T-cell (primary cell): ENCODE data around the gene ABCA9. TPM values are rescaled to one million over a fixed set of nuclear protein-coding genes. Genes with fewer than 3 reads are reported as not detected.

Source experiments
- ATAC-seq, 4 experiments: fragments of 200-7000 bp in 3 of 4; fragments of 150-1000 bp in 1 of 4; cut with Tn5 transposase; replicated peaks in 1 of 4; 1 replicate in 3 of 4; 2 replicates in 1 of 4; pipeline ENCODE4 v1.10.0; 2021; ENCODE audit warnings: moderate library complexity in 3 of 4, mild to moderate bottlenecking in 2 of 4, moderate number of reproducible peaks in 1 of 4
- CTCF ChIA-PET, 2 donors: fragments of 300-600 bp; sonication (Branson Sonifier 250); formaldehyde crosslinking; loops; one replicate each; lab custom pipeline; 2022; ENCODE audit warnings: antibody characterized with exemption in 2 of 2; lab: Charles Lee
- POLR2A ChIA-PET, 2 donors: fragments of 300-600 bp; sonication (Branson Sonifier 250); formaldehyde crosslinking; loops; one replicate each; lab custom pipeline; 2022; ENCODE audit warnings: antibody characterized with exemption in 2 of 2; lab: Charles Lee
- DNase-seq, 35 experiments: peaks; one replicate each; pipeline versions ENCODE4 v3.0.0 to v3.0.0-alpha.2; 2013 to 2023
- H3K27ac ChIP-seq: one replicate; pipeline ENCODE4 v1.5.1; 2013; ENCODE audit warnings: low read length
- H3K27me3 ChIP-seq, 2 experiments: replicated peaks in 1 of 2; 1 replicate in 1 of 2; 2 replicates in 1 of 2; pipeline versions ENCODE4 v1.6.1 to v1.7.0; 2013; ENCODE audit warnings: low read length in 1 of 2, mixed read lengths in 1 of 2; ENCODE audit not compliant: control insufficient read depth in 2 of 2, insufficient read depth in 2 of 2; ENCODE audit errors: extremely low read depth in 1 of 2
- H3K36me3 ChIP-seq, 2 donors: 1 replicate in 1 of 2; 2 replicates in 1 of 2; pipeline versions ENCODE4 v1.6.1 to v1.7.0; 2013; ENCODE audit warnings: low read length in 1 of 2; ENCODE audit not compliant: control insufficient read depth in 2 of 2, insufficient read depth in 1 of 2; ENCODE audit errors: extremely low read depth in 1 of 2
- H3K4me1 ChIP-seq, 2 experiments: 1 replicate in 1 of 2; 2 replicates in 1 of 2; pipeline versions ENCODE4 v1.6.1 to v1.7.0; 2013; ENCODE audit warnings: low read length in 2 of 2, mixed read lengths in 1 of 2; ENCODE audit not compliant: insufficient read depth in 2 of 2, control insufficient read depth in 1 of 2; ENCODE audit errors: extremely low read depth in 1 of 2
- H3K4me3 ChIP-seq, 2 donors: 1 replicate in 1 of 2; 2 replicates in 1 of 2; pipeline versions ENCODE4 v1.5.1 to v1.7.0; 2013; ENCODE audit warnings: mild to moderate bottlenecking in 2 of 2, low read length in 1 of 2, moderate library complexity in 1 of 2; ENCODE audit not compliant: control insufficient read depth in 1 of 2; ENCODE audit errors: extremely low read depth in 1 of 2
- H3K9me3 ChIP-seq: 2 replicates; pipeline ENCODE4 v1.7.0; 2013
- H3K27ac Mint-ChIP-seq, 2 donors: one replicate each; pipeline ENCODE4 v1.8.0; 2020 to 2021; ENCODE audit warnings: mild to moderate bottlenecking in 2 of 2, mixed read lengths in 2 of 2
- H3K27me3 Mint-ChIP-seq, 2 donors: one replicate each; pipeline ENCODE4 v1.8.0; 2021 to 2022; ENCODE audit warnings: mixed read lengths in 2 of 2
- H3K36me3 Mint-ChIP-seq: one replicate; pipeline ENCODE4 v1.8.0; 2021; ENCODE audit warnings: mixed read lengths
- H3K4me1 Mint-ChIP-seq, 3 donors: one replicate each; pipeline ENCODE4 v1.8.0; 2020 to 2022; ENCODE audit warnings: mixed read lengths in 3 of 3, mild to moderate bottlenecking in 1 of 3
- H3K4me3 Mint-ChIP-seq, 3 donors: one replicate each; pipeline ENCODE4 v1.8.0; 2020 to 2022; ENCODE audit warnings: mild to moderate bottlenecking in 3 of 3, mixed read lengths in 3 of 3, moderate library complexity in 3 of 3
- H3K9me3 Mint-ChIP-seq, 3 donors: one replicate each; pipeline ENCODE4 v1.8.0; 2020 to 2022; ENCODE audit warnings: mixed read lengths in 3 of 3
- WGBS: methylation state at CpG from one replicate; pipeline ENCODE4 v1.1.5; 2013; ENCODE audit warnings: missing lambda C conversion rate; ENCODE audit not compliant: insufficient coverage; 5-methylcytosine and 5-hydroxymethylcytosine counted together
- total RNA-seq, 35 experiments: library from RNA in 6 of 35; stranded (reverse) in 6 of 35; fragments of 120-200 nt in 1 of 35; gene quantifications; one replicate each; pipeline versions ENCODE4 v1.2.1 to v1.2.4 and lab custom pipeline; 2013 to 2026

The ABCA9 gene
- total RNA-seq, 5 donors from 2014 or later (not counting 1 experiment from before 2014, with no cell fraction given), result 0.05 to 0.06 (median 0.06) TPM; not detected in 2

GRCh38 chr17:69046121-69046807 lies 14.5 kb downstream of the ABCA9 start:
- Histone ChIP-seq H3K9me3 (no peaks in the 10 kb centered on the region), H3K27me3 (no peaks in the 10 kb centered on the region), H3K4me1 (peaks cover 0 to 18% of the 10 kb centered on the region in 2 experiments), H3K27ac (no peak overlapping the region), H3K4me3 (no peak overlapping the region), H3K36me3 (no peaks in the 10 kb centered on the region)
- POLR2A ChIA-PET, result no interaction called here
- H3K27me3 Mint-ChIP-seq, result peaks cover 3 to 5% of the 10 kb centered on the region in 2 donors
- no peaks in the 10 kb centered on the region for H3K36me3 Mint-ChIP-seq
- ATAC-seq (no peak), DNase-seq (no peak)
- no peak overlapping the region for H3K27ac Mint-ChIP-seq
- WGBS, result no CpG with 5 or more reads among the region's 4 CpGs
- CTCF ChIA-PET, result no interaction called here
- H3K4me1 Mint-ChIP-seq, result peaks cover 13 to 19% (median 18%) of the 10 kb centered on the region in 3 donors
- H3K9me3 Mint-ChIP-seq, result no peaks in the 10 kb centered on the region
- no peak overlapping the region for H3K4me3 Mint-ChIP-seq

DNA sequence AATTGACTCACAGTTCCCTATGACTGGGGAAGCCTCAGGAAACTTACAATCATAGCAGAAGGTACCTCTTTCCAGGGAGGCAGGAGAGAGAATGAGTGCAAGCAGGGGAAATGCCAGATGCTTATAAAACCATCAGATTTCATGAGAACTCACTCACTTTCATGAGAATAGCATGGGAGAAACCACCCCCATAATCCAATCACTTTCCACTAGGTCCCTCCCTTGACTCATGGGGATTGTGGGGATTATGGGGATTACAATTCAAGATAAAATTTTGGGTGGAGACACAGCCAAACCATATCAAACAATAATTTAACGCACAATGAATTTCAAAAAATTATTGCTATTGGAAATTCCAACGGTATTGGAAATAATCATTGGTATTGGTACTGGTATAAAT lies 15.1 kb downstream of the ABCA9 start:
- CTCF ChIA-PET, result no interaction called here
- POLR2A ChIA-PET, result no interaction called here
- no CpG with 5 or more reads among the region's 2 CpGs for WGBS
- H3K9me3 ChIP-seq, result no peaks in the 10 kb centered on the region
- Mint-ChIP-seq H3K27ac (no peak overlapping the region), H3K36me3 (no peaks in the 10 kb centered on the region), H3K4me1 (peaks cover 13 to 19% (median 18%) of the 10 kb centered on the region in 3 donors), H3K9me3 (no peaks in the 10 kb centered on the region), H3K27me3 (no peaks in the 10 kb centered on the region), H3K4me3 (no peak overlapping the region)
- DNase-seq (no peak), ATAC-seq (no peak)
- H3K4me3 ChIP-seq, result no peak overlapping the region
- no peaks in the 10 kb centered on the region for H3K36me3 ChIP-seq
- H3K27me3 ChIP-seq, result no peaks in the 10 kb centered on the region
- peaks cover 0 to 18% of the 10 kb centered on the region in 2 experiments for H3K4me1 ChIP-seq
- no peak overlapping the region for H3K27ac ChIP-seq

DNA sequence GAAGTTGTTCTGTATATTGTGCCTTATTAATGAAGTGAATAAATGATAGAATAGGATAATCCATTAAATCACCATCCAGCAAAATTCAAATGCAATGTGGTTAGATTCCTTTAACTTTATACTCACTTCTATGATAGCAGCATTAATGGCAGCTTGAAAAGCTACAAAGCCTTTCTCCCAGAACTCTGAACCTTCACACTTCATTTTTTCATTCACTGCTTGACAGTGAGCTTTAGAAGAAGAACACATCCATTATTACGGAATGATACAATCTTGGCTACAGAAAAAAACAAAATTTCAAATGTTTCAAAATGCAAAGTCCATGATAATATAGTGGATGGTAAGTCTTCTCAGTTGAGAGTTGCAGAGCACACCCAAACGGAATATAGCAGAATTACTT lies 16.4 kb downstream of the ABCA9 start:
- POLR2A ChIA-PET, result interaction anchor here in 1 of 2 donors (0.6 kb wide), 1 partner anchor 178 kb away, joined by 3 read pairs; no protein-coding TSS in a partner anchor
- DNase-seq, result no peak
- Histone ChIP-seq H3K4me3 (no peak overlapping the region), H3K36me3 (no peaks in the 10 kb centered on the region), H3K9me3 (no peaks in the 10 kb centered on the region), H3K4me1 (peaks cover 0 to 14% of the 10 kb centered on the region in 2 experiments), H3K27me3 (no peaks in the 10 kb centered on the region), H3K27ac (no peak overlapping the region)
- Mint-ChIP-seq H3K36me3 (no peaks in the 10 kb centered on the region), H3K9me3 (no peaks in the 10 kb centered on the region), H3K27me3 (no peaks in the 10 kb centered on the region), H3K27ac (no peak overlapping the region), H3K4me3 (no peak overlapping the region), H3K4me1 (peaks cover 13 to 19% (median 18%) of the 10 kb centered on the region in 3 donors)
- no CpG with 5 or more reads among the region's 2 CpGs for WGBS
- CTCF ChIA-PET, result no interaction called here
- no peak for ATAC-seq

- POLR2A ChIA-PET, result no interaction called here
- Histone ChIP-seq H3K9me3 (no peaks in the 10 kb centered on the region), H3K27me3 (no peaks in the 10 kb centered on the region), H3K4me3 (no peak overlapping the region), H3K4me1 (peaks cover 0 to 3% of the 10 kb centered on the region in 2 experiments), H3K27ac (no peak overlapping the region), H3K36me3 (no peaks in the 10 kb centered on the region)
- peaks cover 7 to 8% (median 7%) of the 10 kb centered on the region in 3 donors for H3K4me1 Mint-ChIP-seq
- no peaks in the 10 kb centered on the region for H3K9me3 Mint-ChIP-seq
- H3K4me3 Mint-ChIP-seq, result no peak overlapping the region
- no peaks in the 10 kb centered on the region for H3K36me3 Mint-ChIP-seq
- CTCF ChIA-PET, result no interaction called here
- ATAC-seq, result no peak
- no peak overlapping the region for H3K27ac Mint-ChIP-seq
- H3K27me3 Mint-ChIP-seq, result peaks cover 0 to 1% of the 10 kb centered on the region in 2 donors
- DNase-seq, result no peak
- no CpG with 5 or more reads among the region's 6 CpGs for WGBS
Observed at GRCh38 chr17:69043098-69043734, 17.5 kb downstream of the ABCA9 start.

DNA sequence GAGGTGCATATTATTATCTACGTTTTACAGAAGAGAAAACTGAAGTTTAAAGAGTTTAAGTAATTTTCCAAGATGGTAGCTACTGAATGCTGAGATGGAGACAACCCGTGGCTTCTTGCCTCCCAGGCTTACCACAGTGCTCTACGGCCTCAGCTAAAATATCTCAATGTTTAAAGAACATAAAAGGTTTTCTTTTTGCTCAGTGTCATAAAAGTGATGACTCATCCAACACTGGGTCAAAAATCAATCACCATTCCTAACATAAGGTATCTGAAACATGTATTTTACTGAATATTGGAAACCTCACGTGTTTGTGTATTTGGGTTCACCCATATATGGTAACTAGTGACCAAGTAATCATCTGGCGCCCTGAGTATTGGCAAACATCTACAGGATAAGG lies 18.4 kb downstream of the ABCA9 start:
- H3K4me3 ChIP-seq, result no peak overlapping the region
- H3K9me3 ChIP-seq, result no peaks in the 10 kb centered on the region
- Mint-ChIP-seq H3K4me3 (no peak overlapping the region), H3K27ac (no peak overlapping the region), H3K9me3 (peaks cover 0 to 7% (median 5%) of the 10 kb centered on the region in 3 donors), H3K27me3 (peaks cover 4 to 6% of the 10 kb centered on the region in 2 donors), H3K36me3 (peaks cover 2% of the 10 kb centered on the region), H3K4me1 (peaks cover 0 to 2% (median 0%) of the 10 kb centered on the region in 3 donors)
- ATAC-seq (no peak), DNase-seq (no peak)
- H3K27me3 ChIP-seq, result no peaks in the 10 kb centered on the region
- CTCF ChIA-PET, result no interaction called here
- peaks cover 0 to 2% of the 10 kb centered on the region in 2 experiments for H3K4me1 ChIP-seq
- WGBS, result no CpG with 5 or more reads among the region's 5 CpGs
- no peak overlapping the region for H3K27ac ChIP-seq
- H3K36me3 ChIP-seq, result no peaks in the 10 kb centered on the region
- POLR2A ChIA-PET, result no interaction called here

GRCh38 chr17:69031839-69032238 lies 28.9 kb downstream of the ABCA9 start:
- no peaks in the 10 kb centered on the region for H3K9me3 ChIP-seq
- H3K27ac Mint-ChIP-seq, result no peak overlapping the region
- DNase-seq (no peak), ATAC-seq (no peak)
- peaks cover 6 to 9% of the 10 kb centered on the region in 2 donors for H3K27me3 Mint-ChIP-seq
- no peaks in the 10 kb centered on the region for H3K36me3 Mint-ChIP-seq
- H3K4me1 Mint-ChIP-seq, result no peaks in the 10 kb centered on the region
- 100% methylated on average over 2 of the region's 3 CpGs for WGBS
- H3K4me3 ChIP-seq, result no peak overlapping the region
- CTCF ChIA-PET, result no interaction called here
- H3K9me3 Mint-ChIP-seq, result peaks cover 0 to 8% (median 0%) of the 10 kb centered on the region in 3 donors
- H3K27me3 ChIP-seq, result no peaks in the 10 kb centered on the region
- H3K36me3 ChIP-seq, result no peaks in the 10 kb centered on the region
- no peak overlapping the region for H3K4me3 Mint-ChIP-seq
- no peaks in the 10 kb centered on the region for H3K4me1 ChIP-seq
- H3K27ac ChIP-seq, result no peak overlapping the region
- POLR2A ChIA-PET, result no interaction called here
